ENCODE results near the gene TPPP2. TPM values are rescaled to one million over a fixed set of nuclear protein-coding genes. Genes with fewer than 3 reads are reported as not detected.

The TPPP2 gene
- total RNA-seq, 1 donor from 2014 or later: not detected

DNA sequence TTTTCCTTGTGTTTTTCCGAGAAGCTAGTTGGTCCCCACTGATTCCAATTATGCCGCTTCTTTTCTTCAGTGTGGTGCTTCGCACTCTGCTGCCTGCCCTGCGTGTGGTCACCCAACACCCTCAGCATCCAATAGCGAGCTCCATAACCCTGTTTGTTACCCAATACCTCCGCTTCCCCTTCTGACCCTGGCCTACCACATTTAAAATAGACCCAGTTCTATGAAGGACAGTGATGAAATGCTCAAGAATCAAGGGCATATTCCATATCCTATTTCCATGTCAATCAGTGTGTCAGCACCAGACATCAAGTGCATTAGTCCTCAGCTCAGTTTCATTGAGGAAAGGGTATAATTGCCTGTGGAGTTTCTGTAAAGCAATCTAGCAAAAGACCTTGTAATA is 14.7 kb upstream of the TPPP2 start:
- DNase-seq (ENCODE audit: extremely low spot score in 2 of 2): no peak
- Histone ChIP-seq H3K27ac (peak overlapping the region; percentile 56), H3K4me3 (no peak overlapping the region), H3K9me3 (no peaks in the 10 kb centered on the region), H3K27me3 (no peaks in the 10 kb centered on the region), H3K4me1 (peaks cover 8% of the 10 kb centered on the region), H3K36me3 (peaks cover 0 to 32% of the 10 kb centered on the region in 2 donors)
- intact Hi-C loops (cut with DNase I): loop anchor here (2.0 to 5.0 kb wide), 2 partner anchors 25 to 77 kb away; no protein-coding TSS in a partner anchor
- TF ChIP-seq, protein P1, sequence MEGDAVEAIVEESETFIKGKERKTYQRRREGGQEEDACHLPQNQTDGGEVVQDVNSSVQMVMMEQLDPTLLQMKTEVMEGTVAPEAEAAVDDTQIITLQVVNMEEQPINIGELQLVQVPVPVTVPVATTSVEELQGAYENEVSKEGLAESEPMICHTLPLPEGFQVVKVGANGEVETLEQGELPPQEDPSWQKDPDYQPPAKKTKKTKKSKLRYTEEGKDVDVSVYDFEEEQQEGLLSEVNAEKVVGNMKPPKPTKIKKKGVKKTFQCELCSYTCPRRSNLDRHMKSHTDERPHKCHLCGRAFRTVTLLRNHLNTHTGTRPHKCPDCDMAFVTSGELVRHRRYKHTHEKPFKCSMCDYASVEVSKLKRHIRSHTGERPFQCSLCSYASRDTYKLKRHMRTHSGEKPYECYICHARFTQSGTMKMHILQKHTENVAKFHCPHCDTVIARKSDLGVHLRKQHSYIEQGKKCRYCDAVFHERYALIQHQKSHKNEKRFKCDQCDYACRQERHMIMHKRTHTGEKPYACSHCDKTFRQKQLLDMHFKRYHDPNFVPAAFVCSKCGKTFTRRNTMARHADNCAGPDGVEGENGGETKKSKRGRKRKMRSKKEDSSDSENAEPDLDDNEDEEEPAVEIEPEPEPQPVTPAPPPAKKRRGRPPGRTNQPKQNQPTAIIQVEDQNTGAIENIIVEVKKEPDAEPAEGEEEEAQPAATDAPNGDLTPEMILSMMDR (IDR thresholded peaks at IDR 0.05): no peak
- TF ChIP-seq POLR2A (IDR thresholded peaks at IDR 0.05) (no peak), POLR2AphosphoS5 (IDR thresholded peaks at IDR 0.05; ENCODE audit: insufficient read depth in 1 of 2, low read depth in 1 of 2) (no peak)

DNA sequence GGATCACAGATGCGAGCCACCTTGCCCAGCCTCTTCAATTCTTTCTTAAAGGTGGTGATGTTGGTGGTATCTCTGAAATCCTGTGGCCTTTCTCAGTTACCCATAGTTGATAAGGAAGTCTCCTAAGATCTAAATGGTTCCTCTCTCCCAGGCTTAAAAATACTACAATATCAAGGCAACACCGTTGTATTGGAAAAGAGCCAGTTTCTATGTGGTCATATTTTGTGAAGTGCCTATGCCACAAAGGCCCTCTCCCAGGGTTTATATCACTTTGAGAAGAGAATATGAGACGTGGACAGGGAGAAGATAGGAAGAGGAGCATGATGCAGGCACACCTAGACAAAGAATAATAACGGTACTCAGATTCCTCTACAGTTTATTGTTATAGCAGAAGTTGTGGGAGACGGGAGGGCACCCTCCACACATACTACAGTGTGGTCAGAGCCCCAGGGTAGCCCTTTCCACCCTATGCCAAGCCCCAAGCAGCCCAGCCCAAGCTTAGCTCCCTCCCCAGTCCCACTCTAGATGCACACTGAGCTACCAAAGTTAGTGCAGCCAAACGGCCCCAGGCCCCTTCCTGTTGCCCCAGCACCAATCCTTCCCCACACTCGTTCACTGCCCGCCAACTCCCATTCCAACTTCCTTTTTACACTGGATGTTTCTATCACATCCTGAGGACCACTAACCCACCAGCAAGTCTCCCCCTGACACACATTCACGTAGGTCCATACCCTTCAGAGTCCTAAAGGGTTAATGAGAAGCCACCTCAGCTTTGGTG is 13.4 kb upstream of the TPPP2 start:
- no peak for DNase-seq (ENCODE audit: extremely low spot score in 2 of 2)
- Histone ChIP-seq H3K4me3 (no peak overlapping the region), H3K36me3 (peaks cover 0 to 40% of the 10 kb centered on the region in 2 donors), H3K27me3 (no peaks in the 10 kb centered on the region), H3K4me1 (peaks cover 21% of the 10 kb centered on the region), H3K9me3 (no peaks in the 10 kb centered on the region), H3K27ac (no peak overlapping the region)
- intact Hi-C loops (cut with DNase I): loop anchor here (5.0 kb wide), 1 partner anchor 76 kb away; no protein-coding TSS in a partner anchor
- TF ChIP-seq POLR2AphosphoS5 (IDR thresholded peaks at IDR 0.05; ENCODE audit: insufficient read depth in 1 of 2, low read depth in 1 of 2) (no peak), POLR2A (IDR thresholded peaks at IDR 0.05) (no peak)
- TF ChIP-seq, protein P1 (IDR thresholded peaks at IDR 0.05): no peak

DNA sequence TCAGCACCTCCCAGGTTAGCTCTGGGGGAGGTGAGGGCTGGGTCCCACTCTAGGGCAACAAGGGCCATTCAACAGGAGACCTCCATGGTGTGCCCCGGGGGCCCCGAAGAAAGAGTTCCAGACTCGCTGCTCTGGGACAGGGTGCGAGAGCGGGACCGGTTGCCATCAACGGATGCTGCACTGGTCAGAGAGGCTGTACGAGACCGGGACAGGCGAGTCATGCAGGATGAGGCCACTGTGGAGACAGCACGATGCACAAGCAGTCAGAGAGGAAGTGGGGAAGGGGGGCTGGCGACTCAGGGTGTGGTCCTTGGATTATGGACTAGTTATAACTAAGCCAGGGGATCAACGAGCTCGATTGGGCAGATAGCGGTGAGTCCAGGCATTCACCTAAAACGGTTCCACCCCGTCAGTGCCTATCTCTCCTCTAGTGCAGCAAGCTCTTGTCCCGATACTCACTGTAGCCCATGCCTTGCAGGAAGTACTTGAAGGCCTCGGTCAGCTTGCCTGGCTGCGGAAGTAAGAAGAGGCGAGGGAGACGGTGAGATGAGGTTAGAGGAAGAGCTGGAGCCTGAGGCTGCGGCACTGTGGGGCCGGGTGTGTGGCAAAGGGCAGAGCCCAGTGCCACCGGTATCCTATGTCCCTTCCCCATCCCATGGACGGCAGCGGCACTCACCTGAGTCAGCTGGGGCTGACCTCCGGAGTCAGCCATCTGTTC is 12.3 kb upstream of the TPPP2 start:
- intact Hi-C loops (cut with DNase I): loop anchor here (5.0 kb wide), 1 partner anchor 75 kb away; no protein-coding TSS in a partner anchor
- Histone ChIP-seq H3K9me3 (no peaks in the 10 kb centered on the region), H3K4me1 (peaks cover 30% of the 10 kb centered on the region), H3K36me3 (peaks cover 0 to 42% of the 10 kb centered on the region in 2 donors), H3K4me3 (no peak overlapping the region), H3K27ac (no peak overlapping the region), H3K27me3 (no peaks in the 10 kb centered on the region)
- no peak for DNase-seq (ENCODE audit: extremely low spot score in 2 of 2)
- TF ChIP-seq POLR2AphosphoS5 (IDR thresholded peaks at IDR 0.05; ENCODE audit: insufficient read depth in 1 of 2, low read depth in 1 of 2) (peak in 1 of 2 donors; percentile 5), POLR2A (IDR thresholded peaks at IDR 0.05) (no peak)

DNA sequence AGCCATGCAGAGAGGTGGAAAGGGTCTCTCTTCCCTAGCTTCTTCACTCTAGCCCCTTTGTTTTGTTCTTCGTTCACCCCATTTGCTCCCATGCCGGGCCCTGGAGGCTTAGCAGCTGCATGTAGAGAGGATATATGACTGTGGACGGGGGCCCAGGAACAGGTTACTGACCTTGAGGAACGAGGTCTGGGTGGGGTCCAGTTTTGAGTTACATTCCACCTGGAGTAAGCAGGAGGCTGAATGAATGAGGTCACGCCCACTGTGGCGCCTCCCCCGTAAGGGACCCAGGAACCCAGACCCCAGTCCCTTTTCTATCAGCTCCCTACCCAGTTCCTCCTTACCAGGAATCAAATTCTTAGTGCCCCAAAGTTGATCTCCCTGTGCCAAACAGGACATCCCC is 11.7 kb upstream of the TPPP2 start:
- H3K36me3 ChIP-seq: peaks cover 0 to 46% of the 10 kb centered on the region in 2 donors
- TF ChIP-seq POLR2AphosphoS5 (IDR thresholded peaks at IDR 0.05; ENCODE audit: insufficient read depth in 1 of 2, low read depth in 1 of 2): no peak
- TF ChIP-seq, protein P1 (IDR thresholded peaks at IDR 0.05): no peak
- TF ChIP-seq POLR2A (IDR thresholded peaks at IDR 0.05): no peak
- H3K27ac ChIP-seq: no peak overlapping the region
- intact Hi-C loops (cut with DNase I): loop anchor here (5.0 kb wide), 1 partner anchor 74 kb away; no protein-coding TSS in a partner anchor
- no peaks in the 10 kb centered on the region for H3K27me3 ChIP-seq
- H3K4me1 ChIP-seq: peaks cover 36% of the 10 kb centered on the region
- no peak for DNase-seq (ENCODE audit: extremely low spot score in 2 of 2)
- H3K9me3 ChIP-seq: no peaks in the 10 kb centered on the region
- H3K4me3 ChIP-seq: no peak overlapping the region

DNA sequence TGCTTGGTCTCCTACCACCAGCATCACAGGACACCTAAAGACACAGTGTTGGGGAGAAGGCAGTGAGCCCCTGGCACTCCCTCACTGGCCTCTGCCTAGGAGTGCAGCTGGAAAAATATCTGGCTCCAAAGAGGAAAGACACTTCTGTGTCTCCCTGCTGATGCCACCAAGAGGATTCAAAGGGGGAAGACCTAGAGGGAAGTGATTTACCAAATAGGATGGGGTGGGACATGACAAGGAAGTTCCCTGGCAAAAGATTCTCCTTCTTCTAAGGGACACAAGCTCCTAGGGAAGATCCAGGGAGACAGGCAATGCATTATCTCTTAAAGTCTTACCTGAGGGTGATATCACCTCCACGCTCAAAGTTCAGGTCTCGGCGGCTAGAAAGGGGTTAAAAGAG is 11.2 kb upstream of the TPPP2 start:
- TF ChIP-seq POLR2AphosphoS5 (IDR thresholded peaks at IDR 0.05; ENCODE audit: insufficient read depth in 1 of 2, low read depth in 1 of 2) (no peak), POLR2A (IDR thresholded peaks at IDR 0.05) (no peak)
- TF ChIP-seq, protein P1 (IDR thresholded peaks at IDR 0.05): no peak
- intact Hi-C loops (cut with DNase I): loop anchor here (5.0 kb wide), 1 partner anchor 74 kb away; no protein-coding TSS in a partner anchor
- Histone ChIP-seq H3K9me3 (no peaks in the 10 kb centered on the region), H3K36me3 (peaks cover 0 to 46% of the 10 kb centered on the region in 2 donors), H3K27ac (no peak overlapping the region), H3K4me3 (no peak overlapping the region), H3K27me3 (no peaks in the 10 kb centered on the region), H3K4me1 (peaks cover 41% of the 10 kb centered on the region)
- DNase-seq (ENCODE audit: extremely low spot score in 2 of 2): no peak
